ENCODE data around the gene DNLZ.

DNA sequence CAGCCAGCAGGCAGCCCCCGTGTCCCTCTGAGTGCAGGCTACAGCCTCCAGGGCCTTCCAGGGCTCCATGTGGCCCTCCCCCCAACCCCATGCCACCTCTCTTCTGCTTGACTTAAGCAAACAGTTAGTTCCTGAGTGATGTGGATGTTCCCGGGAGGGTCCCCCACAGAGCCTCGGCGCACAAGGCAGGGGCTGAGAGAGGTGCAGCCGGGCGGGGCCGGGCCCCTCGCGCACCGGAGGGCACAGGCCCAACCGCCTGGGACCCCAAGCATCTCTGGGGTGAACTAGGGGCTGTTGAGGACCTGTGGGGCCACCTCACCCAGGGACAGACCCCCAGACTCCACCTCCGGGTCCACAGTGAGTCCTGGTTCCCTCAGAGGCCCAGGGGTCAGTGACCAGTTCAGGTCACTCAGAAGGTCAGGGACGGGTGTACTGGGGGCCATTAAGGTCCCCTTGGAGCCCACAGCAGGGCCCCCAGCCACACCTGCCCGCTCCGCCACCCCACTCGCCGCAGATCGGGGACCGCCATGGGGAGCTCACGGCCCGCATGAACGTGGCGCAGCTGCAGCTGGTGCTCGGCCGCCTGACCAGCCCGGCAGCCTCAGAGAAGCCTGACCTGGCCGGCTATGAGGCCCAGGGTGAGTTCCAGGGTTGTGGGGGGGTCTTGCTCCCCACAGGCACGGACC is 23.0 kb downstream of the DNLZ start:
- TF ChIP-seq, protein P1, sequence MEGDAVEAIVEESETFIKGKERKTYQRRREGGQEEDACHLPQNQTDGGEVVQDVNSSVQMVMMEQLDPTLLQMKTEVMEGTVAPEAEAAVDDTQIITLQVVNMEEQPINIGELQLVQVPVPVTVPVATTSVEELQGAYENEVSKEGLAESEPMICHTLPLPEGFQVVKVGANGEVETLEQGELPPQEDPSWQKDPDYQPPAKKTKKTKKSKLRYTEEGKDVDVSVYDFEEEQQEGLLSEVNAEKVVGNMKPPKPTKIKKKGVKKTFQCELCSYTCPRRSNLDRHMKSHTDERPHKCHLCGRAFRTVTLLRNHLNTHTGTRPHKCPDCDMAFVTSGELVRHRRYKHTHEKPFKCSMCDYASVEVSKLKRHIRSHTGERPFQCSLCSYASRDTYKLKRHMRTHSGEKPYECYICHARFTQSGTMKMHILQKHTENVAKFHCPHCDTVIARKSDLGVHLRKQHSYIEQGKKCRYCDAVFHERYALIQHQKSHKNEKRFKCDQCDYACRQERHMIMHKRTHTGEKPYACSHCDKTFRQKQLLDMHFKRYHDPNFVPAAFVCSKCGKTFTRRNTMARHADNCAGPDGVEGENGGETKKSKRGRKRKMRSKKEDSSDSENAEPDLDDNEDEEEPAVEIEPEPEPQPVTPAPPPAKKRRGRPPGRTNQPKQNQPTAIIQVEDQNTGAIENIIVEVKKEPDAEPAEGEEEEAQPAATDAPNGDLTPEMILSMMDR (IDR thresholded peaks at IDR 0.05; ENCODE audit: insufficient read depth, low read length, poor library complexity, severe bottlenecking): no peak
- TF ChIP-seq EZH2phosphoT487 (conservative IDR thresholded peaks at IDR 0.05; ENCODE audit: low read length): no peak
